HL-60/S4 (cell line): ENCODE data around the gene UBE3A.
"Not testable (repeated sequence)": the region's sequence is repeated elsewhere in the genome, so short reads cannot be mapped to it uniquely, and the experiment has no call there.

Source experiments
- in situ Hi-C: fragments of 300-500 bp; cut with MboI; formaldehyde crosslinking; loops from 2 replicates; pipeline ENCODE4 v1.14.3; 2022; ENCODE audit warnings: low sequenced_read_pairs

The UBE3A gene

DNA sequence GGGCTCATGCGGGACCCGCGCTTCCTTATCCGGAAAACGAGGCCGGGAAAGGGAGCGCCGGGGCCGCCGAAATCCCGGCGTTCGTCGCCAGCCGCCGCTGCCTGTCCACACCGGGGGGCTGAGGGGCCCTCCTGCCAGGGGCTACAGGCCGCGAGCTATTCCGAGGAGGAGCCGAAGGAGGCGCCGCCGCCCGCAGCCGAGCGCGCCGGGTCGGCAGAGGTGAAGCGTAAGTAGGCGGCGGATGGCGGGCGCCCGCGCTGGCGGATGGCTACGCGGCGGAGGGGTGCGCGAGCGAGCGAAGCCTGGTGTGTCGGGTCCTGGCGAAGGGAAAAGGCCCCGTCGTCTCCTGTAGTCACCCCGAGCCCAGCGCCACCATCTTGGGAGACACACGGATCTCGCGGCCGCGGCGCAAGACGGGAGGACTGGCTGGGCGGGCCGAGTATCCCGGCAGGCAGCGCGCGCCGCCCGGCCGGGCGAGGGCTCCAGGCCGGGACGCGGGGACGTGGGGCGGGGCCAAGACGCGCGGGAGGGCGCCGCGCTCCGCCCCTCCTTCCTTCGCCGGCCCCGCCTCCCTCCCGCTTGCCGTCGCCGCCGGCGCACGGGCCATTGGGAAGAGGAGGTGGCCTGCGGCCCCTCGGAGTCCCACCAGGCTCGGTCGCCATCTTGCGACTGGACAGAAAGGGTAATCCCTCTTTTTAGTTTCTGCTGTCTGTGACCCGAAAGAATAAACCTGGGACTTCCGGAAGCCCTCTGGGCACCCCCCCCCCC is at the start of gene UBE3A:
UBE3A (minus strand) TSS at position 424 of the 768 bp plus-strand sequence. CDS start 29,917 bp downstream, outside the sequence.
- in situ Hi-C loops: no loop called here

DNA sequence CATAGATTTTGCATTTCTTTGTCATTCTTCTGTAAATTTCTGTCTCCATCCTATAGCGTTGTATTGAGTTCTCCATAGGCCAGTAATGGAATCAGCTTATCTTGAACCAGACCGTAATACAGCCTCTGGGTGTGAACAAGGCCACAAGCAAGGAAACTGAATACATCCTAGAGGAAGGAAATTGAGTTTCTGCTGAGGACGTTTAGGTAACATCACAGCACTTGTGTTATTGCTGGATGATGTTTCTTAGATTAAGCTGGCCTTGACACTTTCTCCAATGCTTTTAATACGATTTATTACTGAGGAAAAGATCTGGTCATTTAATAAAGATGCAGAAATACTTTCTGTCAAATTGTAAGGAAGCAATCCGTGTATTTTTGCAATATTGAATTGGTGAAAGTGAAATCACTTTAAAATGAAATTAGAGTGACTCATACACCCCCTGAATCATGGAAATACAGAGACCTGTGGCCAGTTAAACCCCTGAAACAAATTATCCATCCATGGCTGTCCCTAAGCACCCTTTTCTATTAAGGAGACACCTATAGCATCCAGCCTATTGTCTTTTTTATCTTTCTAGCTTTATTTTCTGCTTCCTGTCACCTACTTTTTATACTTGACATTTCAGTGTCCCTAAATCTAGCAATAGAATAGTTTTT is 48.5 kb upstream of the UBE3A start:
- in situ Hi-C loops: no loop called here

DNA sequence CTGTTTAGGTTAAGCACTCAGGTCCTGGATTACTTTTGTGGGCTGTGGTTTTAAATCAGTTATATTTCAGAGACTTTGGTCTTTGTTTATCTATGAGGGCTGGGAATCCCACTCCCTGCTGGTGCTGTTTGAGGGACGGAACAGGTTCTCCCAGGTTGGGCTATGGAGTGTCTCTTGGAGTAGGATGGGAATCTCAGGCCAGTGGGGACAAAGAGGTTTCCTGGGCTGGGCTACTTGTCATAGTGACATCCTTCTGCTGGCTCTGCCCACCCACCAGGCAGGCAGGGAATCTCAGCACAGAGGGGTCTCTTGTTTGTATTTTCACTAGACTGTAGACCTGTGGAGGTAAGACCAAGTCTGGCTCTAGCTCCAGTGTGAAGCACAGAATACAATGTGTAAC is 47.2 kb upstream of the UBE3A start:
- in situ Hi-C loops: no loop called here

DNA sequence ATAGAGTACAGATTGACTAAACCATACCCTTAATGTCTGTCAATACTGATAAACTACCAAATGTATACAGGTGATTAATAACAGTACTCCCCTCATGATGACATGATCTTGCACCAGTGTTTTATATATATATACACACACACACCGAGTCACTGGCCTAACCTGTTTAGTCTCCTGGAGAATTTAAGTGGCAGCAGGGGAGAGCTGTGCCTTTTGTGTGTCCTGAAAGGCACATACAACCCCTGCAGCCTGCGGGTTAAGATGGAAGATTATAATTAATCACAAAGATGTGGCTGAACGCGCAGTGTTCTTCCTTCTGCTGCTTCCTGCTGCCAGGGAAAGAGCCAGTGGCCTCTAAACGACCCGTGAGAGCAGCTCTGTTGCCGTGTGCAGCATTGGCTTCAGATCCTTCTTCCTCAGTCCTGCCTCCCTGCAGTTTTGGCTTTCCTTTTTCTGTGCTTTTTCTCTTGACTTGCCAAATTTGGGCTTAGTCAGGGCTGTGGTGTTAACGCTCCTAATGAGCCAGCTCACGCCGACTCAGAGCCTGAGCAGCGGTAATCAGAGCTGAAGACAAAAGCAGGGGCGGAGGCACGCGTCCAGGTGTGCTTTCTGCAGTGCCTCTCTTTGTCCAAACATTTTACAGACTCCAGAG is 42.5 kb upstream of the UBE3A start:
- in situ Hi-C loops: no loop called here

DNA sequence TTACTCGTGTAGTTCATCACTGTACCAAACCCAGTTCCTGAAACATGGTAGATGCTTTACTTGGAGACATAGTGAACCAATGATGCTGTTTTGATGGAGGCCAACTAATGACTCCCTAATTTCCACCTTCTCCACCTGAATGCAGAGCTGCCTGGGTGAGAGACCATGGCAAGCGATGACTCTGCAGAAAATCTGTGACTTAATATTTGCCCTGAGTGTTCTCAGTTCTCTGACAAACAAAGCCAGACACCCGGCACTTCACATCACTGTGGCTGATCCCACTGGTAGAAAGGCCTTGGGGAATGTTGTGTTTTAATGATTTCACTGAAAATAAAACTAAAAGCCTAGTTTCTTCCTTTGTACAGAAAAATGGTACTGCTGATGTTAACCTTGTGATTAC is 39.5 kb upstream of the UBE3A start:
- in situ Hi-C loops: no loop called here

DNA sequence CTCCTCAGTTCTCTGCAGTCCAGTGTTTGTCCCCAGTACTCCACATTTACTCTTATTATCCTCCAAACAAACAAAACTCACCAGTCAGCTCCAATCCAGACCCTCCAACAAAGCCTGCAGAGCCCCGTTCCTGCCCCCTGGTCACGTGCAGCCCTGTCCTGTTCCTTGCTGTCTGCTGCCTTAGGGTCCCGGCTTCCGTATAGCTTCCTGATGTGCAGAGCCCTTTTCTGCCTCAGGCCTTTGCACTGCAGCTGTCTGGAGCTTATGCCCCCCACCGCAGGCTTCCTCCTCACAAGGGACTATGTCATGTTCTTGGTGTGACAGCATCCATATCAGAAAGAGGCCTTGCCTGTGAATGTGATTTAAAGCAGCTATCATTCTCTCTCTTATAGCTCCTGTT is 39.0 kb upstream of the UBE3A start:
- in situ Hi-C loops: no loop called here

DNA sequence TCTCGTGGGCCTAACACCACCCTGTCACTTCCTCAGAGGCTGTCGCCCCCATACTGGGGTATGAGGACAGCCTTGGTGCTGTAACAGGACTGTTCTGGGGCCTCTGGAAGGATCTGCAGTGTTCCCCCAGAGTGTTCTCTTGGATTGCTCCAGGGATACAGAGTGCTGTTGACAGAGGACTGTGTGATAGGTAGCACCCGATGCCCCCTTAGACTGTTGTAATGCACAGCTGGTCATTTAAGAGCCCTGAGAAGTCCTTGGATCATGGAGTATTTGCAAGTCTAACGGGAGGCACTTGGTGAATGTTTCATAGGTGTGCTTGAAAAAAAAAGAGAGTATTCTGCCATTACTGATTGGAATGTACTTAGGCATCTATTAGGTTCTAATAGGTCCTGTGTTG is 35.4 kb upstream of the UBE3A start:
- in situ Hi-C loops: no loop called here

DNA sequence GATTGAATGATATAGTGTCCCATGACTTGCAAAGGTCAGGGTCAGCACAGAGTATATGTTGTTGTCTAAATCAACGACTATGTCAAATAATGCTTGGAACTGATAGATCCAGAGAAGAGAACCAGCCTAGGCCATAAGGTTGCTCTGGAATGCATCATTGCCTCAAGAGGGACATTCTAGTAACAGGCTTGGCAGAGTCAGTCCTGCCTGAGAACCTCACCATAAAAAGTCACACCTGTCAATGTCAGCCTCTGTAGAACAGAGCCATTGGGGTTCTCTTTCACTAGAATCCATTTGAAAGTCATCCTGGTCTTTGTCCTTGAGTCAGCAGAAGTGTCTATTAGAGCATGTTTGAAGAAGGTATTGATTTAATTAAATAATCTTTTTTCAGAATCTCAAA is 31.4 kb upstream of the UBE3A start:
- in situ Hi-C loops: no loop called here

DNA sequence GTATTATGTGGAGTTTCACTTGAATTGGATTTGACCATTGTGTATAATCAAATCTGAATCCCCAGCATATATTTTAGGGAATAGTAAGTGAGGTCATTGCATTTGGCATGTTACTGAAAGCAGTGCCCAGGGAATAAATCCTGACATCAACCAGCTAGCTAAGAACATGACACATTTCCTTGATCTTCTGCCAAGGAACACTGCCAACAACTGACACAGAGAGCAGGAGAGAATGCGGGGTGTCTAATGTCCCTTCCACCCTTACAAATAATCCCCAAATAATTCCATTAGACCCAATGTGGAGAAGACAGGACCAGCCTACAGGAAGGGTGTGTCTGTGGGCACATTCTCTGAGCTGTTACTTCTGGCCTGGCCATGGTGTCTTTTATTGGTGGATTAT is 30.6 kb upstream of the UBE3A start:
- in situ Hi-C loops: no loop called here

DNA sequence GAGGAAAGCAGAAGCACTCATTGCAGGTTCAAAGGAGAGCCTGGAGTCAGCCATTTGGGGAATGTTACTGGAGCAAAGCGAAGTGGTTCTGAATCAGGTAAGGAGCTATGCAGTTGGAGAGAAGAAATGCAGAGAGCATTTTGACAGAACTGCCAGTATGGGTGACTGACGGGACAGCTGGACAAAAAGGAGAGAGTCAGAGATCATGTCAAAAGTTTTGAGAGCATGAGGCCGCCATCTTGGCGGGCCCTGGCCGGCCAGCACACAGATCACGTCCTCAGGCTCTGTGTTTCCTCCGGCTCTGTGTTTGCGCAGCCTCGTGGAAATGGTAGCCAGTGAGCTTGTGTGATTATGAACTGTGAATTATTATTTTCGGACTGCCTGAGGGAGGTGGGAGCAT is 29.8 kb upstream of the UBE3A start:
- in situ Hi-C loops: no loop called here

DNA sequence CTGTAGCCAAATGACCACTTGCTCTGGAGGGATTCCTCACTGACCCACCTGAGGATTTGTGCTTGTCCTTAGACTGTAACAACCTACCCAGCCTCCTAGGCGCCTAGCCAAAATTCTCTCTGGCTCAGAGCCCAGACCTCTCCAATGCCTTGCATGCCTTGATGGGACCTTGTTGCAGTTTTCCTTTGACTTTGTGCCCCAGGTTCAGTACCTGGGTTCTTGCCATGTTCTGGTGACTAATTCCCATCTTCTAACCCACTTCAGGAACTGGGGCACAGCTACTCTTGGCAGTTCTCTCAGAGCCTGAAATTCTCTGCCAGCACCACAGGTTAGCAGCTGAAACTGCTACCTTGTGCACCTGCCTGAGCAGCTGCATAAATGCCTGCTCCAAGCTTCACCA is 27.0 kb upstream of the UBE3A start:
- in situ Hi-C loops: no loop called here

DNA sequence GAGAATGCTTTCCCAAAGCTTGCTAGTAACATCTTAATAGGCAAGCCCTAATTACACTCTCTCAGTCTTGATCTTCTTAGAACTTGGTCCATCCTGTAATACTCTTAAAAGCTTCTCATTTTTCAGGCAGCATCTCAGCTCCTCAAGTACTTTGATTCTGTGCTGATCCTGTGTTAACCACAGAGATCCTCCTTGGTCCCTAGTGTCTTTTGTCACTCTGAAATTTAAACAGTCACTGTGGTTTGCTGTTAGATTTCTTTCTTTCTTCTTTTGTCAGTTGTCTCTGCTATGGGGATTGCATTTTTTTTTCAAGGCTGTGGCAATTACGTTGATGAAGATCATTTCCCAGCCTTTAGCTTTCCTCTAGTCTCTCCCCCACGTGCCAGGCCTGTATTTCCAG is 26.0 kb upstream of the UBE3A start:
- in situ Hi-C loops: no loop called here

DNA sequence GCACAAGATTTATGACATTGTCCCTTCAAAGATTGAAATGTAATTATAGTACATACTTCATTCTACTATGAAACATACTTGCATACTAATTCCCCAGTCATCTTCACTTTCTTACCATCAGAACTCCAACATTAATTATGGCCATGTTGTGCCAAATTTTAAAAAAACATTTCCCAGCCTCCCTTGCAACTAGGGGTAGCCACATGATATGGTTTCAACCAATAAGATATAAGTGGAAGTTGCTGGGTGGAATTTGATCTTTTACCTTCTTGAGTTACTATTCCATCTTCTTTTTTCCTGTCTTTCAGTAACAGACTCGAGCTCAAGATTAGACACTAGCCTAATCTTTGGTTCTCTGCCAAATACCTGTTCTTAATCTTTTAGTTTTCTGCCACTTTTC is 25.6 kb upstream of the UBE3A start:
- in situ Hi-C loops: no loop called here

DNA sequence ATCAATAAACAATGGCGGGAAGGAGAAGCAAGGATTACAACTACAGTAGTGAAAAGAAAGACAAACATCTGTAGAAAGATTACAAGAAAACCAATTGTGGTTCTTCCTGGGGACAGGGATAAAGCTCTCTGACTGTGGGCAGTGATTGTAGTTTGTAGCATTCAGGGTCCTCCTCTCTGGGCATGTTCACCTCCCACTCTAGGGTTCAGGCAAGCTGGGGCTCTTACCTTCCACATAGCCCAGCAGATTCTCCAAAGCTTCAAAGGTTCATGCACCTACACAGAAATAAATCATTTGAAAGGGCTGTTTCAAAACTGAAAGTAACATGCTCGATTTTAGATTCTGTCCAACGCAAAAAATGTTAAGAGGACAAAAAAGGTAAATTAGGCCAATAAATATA is 17.4 kb upstream of the UBE3A start:
- in situ Hi-C loops: no loop called here

DNA sequence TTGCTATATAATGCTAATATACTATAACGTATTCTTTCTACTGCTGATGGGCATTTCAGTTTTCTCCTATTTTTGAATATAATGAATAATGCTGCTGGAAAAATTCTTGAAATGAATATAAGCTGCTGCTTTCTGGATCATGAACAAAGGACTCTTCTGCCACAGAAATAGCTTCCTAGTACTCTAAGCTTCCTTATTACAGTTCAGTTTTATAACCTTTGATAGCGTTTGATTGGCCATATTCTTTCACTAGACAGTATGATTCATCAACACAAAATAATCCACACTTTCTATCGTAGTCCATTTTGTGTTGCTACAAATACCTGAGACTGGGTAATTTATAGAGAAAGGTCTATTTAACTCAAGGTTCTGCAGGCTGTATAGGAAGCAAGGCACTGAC is 16.4 kb upstream of the UBE3A start:
- in situ Hi-C loops: no loop called here

DNA sequence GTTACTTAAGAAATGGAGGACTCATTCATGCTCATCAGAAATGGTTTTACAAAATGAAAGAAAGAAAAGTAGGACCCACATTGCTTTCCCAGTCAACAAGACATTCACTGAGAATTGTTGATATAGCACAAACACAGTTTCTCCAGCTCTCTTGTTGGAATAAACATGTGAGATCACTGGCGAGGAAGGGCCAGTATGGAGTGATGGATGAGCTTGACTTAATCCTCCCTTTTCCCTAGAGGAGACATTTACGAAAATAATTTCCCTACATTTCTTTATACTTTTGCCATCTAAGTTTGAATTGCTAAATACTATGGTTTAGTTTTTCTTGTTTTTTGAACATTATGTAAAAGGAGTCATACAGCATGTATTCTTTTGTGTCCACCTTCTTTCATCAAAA is 15.9 kb upstream of the UBE3A start:
- in situ Hi-C loops: no loop called here

DNA sequence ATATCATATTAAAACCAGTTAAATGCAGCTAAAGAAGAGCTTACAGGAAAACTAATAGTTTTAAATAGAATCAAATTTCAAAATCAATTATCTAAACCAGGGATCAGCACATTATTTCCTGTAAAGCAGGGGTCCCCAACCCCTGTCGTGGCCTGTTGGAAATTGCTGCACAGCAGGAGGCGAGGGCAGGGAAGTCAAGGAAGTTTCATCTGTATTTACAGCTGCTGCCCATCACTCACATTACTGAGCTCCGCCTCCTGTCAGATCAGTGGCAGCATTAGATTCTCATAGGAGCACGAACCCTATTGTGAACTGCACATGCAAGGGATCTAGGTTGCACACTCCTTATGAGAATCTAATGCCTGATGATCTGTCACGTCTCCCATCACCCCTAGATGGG is 14.4 kb upstream of the UBE3A start:
- in situ Hi-C loops: not testable (repeated sequence)

DNA sequence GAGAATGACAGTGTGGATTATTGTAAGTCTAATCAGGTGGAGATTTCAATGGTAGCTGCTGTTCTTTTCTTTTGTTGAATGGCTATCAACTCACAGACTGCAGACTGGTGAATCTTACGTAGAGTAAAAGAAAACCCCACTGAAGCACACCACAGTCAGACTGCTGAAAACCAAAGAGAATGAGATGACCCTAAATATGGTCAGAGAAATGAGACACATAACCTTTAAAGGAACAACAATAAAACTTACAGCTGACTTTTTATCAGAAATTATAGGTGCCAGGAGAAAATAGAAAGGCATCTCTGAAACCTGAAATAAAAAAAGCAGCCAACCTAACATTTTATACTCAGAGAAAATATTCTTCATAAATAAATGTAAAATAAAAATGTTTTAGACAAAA is 12.7 kb upstream of the UBE3A start:
- in situ Hi-C loops: no loop called here

DNA sequence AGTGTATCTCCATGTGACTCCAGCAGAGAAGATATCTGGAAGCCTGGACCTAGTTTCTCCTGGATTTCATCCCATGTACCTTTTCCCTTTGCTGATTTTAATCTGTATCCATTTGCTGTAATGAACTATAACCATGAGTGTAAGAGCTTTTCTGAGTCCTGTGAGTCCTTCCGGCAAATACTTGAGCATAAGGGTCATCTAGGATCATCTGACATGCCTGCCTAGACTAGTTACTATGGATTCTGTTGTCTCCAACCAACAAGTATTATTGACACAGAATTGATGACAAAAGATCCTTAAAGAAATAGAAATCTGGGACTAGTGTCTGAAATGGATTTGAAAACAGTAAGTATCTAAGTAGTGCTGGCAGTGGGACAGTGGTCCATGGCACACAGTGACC is 11.3 kb upstream of the UBE3A start:
- in situ Hi-C loops: no loop called here

DNA sequence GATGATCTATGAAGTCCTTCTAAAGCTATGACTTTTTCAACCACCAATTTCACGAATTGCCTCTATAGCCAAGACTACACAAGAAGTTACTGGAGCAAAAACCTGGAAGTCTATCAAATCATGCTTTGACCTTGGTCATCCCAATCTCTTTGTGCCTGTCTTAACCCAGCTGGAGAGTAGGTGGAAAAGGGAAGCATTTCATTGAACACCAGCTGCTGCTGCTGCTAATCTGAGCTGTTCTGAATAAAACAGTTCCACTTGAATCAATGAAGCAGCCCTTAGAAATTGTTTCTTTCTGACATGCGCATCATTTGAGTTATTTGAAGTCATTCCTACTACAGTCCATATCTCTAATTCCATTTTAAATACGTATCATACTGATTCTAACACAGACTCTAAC is 7.3 kb upstream of the UBE3A start:
- in situ Hi-C loops: no loop called here

DNA sequence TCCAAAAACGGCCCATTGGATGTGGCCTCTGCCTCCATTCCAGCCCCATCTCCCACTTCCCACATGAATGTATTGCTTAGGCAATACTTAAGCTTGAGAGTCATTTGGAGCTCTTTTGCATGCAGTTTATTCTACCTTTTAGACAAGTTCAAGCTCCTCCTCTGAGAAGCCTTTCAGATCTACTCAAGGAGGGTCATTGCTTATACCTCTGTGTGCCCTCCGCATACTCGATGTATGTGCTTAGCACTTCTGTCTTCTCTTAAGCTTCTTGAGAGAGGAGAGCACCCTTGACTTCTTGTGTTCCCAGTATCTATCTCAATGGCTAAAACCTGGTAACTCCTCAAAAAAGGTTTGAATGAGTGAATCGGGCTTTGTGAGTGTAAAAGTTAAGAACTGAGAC is 6.6 kb upstream of the UBE3A start:
- in situ Hi-C loops: no loop called here

DNA sequence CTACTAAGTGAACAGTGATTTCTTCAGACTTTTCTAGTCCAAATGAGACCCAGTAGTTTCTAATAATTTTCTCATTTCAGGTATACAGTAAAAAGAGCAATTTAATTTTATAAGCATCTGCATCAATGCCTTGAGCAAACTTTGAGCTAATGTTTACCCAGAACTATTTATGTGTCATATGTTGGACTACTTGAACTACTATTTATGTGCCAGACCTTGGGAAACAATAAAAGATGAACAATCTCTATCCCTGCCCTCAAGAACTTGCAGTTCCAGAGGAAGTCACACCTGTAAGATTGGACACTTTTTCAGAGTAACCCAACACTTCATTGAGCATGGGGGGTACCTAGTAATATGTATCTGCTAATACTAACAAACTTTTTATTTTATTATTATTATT is 2.3 kb upstream of the UBE3A start:
- in situ Hi-C loops: no loop called here
